Transverse colon (tissue), 3 donors: ENCODE measurements around the gene ZNF516.

Source experiments
- EP300 ChIP-seq: sonication (generic); formaldehyde crosslinking; IDR thresholded peaks from one replicate; pipeline ENCODE4 v1.6.1; 2017; ENCODE audit warnings: antibody characterized with exemption, low read depth
- POLR2A ChIP-seq: fragments of 450-650 bp; IDR thresholded peaks from one replicate; pipeline ENCODE4 v1.6.1; 2016; ENCODE audit warnings: antibody characterized with exemption, mild to moderate bottlenecking, moderate library complexity
- TF ChIP-seq, protein P1 (sequence below), 5 experiments: fragments of 200-600 bp in 3 of 5; fragments of 450-650 bp in 2 of 5; sonication (generic) in 3 of 5; IDR thresholded peaks; 1 replicate in 2 of 5; 2 replicates in 3 of 5; pipeline ENCODE4 v1.5.1; 2016 to 2017; ENCODE audit warnings: antibody characterized with exemption in 5 of 5, inconsistent platforms in 3 of 5, mild to moderate bottlenecking in 2 of 5, moderate library complexity in 1 of 5

GRCh38 chr18:76467371-76468190 is 27.5 kb downstream of the ZNF516 start:
- TF ChIP-seq, protein P1, sequence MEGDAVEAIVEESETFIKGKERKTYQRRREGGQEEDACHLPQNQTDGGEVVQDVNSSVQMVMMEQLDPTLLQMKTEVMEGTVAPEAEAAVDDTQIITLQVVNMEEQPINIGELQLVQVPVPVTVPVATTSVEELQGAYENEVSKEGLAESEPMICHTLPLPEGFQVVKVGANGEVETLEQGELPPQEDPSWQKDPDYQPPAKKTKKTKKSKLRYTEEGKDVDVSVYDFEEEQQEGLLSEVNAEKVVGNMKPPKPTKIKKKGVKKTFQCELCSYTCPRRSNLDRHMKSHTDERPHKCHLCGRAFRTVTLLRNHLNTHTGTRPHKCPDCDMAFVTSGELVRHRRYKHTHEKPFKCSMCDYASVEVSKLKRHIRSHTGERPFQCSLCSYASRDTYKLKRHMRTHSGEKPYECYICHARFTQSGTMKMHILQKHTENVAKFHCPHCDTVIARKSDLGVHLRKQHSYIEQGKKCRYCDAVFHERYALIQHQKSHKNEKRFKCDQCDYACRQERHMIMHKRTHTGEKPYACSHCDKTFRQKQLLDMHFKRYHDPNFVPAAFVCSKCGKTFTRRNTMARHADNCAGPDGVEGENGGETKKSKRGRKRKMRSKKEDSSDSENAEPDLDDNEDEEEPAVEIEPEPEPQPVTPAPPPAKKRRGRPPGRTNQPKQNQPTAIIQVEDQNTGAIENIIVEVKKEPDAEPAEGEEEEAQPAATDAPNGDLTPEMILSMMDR (IDR thresholded peaks at IDR 0.05): no peak
- no peak for TF ChIP-seq POLR2A
- no peak for TF ChIP-seq EP300
